Measurements from ENCODE around the gene CBLB.

DNA sequence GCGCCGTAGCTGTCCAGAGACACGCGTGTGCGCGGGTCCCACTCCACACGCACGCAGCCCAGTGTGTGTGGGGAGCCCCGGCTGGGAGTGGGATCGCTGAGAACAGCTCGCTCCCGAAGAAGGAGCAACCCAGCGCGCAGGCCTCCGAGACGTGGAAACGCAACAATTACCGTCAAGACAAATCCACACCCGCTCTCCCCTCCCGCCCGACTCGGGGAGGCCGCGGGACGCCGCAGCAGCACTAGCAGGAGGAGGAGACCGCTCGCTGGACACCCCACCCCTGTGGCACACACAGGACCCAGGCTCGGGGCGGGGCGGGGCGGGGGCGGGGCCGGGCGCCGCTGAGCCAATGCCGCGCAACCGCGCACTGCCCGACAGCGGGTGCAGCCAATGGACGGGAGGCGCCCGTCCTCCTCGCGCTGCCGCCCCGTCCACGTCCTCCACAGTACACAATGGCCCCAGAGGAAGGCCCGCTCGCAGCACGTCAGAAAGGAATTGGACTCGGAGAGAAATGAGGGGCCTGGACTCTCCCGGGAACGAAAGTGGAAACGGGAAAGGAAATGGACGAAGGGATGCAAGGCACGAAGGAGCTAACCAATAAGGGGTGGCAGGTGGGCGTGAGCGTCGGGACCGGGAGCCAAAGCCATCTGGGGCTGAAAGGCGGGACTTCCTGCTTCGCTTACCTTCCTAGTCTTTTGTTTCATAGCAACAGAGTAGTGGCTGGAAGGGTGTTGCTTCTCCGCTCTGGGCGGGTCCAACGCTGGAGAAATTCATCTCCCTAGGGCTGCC is at the start of gene CBLB:
- no peak for TF ChIP-seq TRIM28 (IDR thresholded peaks at IDR 0.05; ENCODE audit: borderline replicate concordance, low read length)
- no peak for TF ChIP-seq ZNF776 (tag by site-specific recombination; IDR thresholded peaks at IDR 0.05; ENCODE audit: borderline replicate concordance)
- TF ChIP-seq ZNF221 (tag by site-specific recombination; IDR thresholded peaks at IDR 0.05; ENCODE audit: borderline replicate concordance): no peak
- TF ChIP-seq CTCF (tag by site-specific recombination; IDR thresholded peaks at IDR 0.05): no peak
- TF ChIP-seq ZNF785 (tag by site-specific recombination; IDR thresholded peaks at IDR 0.05): no peak
- no peak for TF ChIP-seq YY1 (tag by site-specific recombination; IDR thresholded peaks at IDR 0.05)
- TF ChIP-seq, protein P1, sequence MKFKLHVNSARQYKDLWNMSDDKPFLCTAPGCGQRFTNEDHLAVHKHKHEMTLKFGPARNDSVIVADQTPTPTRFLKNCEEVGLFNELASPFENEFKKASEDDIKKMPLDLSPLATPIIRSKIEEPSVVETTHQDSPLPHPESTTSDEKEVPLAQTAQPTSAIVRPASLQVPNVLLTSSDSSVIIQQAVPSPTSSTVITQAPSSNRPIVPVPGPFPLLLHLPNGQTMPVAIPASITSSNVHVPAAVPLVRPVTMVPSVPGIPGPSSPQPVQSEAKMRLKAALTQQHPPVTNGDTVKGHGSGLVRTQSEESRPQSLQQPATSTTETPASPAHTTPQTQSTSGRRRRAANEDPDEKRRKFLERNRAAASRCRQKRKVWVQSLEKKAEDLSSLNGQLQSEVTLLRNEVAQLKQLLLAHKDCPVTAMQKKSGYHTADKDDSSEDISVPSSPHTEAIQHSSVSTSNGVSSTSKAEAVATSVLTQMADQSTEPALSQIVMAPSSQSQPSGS (tag by site-specific recombination; IDR thresholded peaks at IDR 0.05; ENCODE audit: low read depth): no peak

Data from HEK293 (cell line).